T-helper 2 cell (primary cell): ENCODE results near the gene MRPL45.
"Not testable (repeated sequence)": the region's sequence is repeated elsewhere in the genome, so short reads cannot be mapped to it uniquely, and the experiment has no call there.

Experiments used
- DNase-seq, 5 experiments: peaks; one replicate each; pipeline versions ENCODE4 v3.0.0 to v3.0.0-alpha.2; 2012 to 2022
- total RNA-seq, 2 donors: gene quantifications; one replicate each; lab custom pipeline; 2026; lab: John Stamatoyannopoulos, UW

MRPL45 gene
- 5.6 to 11.8 reads per million in 2 donors for total RNA-seq

DNA sequence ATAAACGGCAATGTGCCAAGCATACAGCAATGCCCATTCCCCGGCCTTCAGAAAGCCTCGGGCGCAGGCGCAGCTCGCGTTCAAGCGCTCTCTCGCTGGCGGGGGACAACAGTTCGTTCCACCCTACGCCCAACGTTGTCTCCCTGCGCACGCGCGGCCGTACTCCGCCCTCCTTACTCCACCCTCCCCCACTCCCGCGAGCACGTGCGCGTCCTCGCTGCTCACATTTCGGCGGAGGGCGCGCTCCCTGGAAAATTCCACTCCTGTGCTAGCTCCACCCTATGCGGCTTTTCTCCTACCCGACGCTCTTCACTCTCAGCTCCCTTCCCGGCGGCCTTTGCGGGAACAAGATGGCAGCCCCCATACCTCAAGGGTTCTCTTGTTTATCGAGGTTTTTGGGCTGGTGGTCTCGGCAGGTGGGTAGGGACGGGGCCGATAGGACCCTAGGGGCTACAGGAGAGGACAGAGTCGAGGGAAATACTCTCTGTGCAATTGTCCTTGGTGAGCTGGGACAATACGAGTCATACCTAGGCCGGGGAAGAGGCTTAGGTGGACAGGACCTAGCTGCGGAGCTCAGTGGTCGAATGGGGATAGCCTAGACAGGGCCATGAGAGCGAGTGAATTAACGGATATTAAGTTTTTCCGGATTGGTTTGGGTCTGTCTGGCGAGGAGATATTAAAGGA, at the start of gene MRPL45:
MRPL45 (plus strand) TSS at position 335 of the 684 bp plus-strand sequence; CDS start at position 351, 16 bp downstream.
- peak; percentile 89 to 98 (median 95) for DNase-seq

DNA sequence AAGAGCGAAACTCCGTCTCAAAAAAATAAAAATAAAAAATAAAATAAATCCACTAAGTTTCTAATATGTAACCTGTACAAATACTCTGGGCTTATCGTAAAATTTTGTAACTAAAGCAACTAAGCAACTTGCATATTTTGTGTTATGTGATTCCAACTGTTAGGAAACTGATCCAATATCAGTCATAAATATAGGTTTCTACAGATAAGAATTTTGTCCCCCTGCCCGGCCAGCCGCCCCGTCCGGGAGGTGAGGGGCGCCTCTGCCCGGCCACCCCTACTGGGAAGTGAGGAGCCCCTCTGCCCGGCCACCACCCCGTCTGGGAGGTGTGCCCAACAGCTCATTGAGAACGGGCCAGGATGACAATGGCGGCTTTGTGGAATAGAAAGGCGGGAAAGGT, 43.8 kb upstream of the MRPL45 start:
- not testable (repeated sequence) for DNase-seq

DNA sequence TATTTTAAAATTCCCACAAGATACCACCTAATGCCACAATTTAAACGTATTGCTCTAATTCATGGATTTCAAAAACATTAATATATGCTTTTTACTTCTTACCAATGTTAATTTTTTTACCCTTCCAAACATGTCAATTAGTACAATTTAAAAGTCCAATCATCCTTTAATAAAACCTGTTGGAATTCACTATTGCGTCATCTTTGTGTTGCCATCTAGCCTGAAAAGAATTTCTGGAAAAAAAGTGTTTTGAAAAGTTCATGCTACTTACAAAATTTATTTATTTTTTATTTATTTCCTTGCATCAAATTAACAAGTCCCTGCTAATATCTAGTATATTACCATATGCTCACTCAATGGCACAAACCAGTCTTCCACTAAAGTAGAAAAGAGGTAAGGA, 42.6 kb upstream of the MRPL45 start:
- not testable (repeated sequence) for DNase-seq

GRCh38 chr17:38257013-38257621, 39.9 kb upstream of the MRPL45 start:
- peak; percentile 64 to 92 (median 78) for DNase-seq

GRCh38 chr17:38265974-38266506, 30.9 kb upstream of the MRPL45 start:
- DNase-seq: not testable (repeated sequence)

DNA sequence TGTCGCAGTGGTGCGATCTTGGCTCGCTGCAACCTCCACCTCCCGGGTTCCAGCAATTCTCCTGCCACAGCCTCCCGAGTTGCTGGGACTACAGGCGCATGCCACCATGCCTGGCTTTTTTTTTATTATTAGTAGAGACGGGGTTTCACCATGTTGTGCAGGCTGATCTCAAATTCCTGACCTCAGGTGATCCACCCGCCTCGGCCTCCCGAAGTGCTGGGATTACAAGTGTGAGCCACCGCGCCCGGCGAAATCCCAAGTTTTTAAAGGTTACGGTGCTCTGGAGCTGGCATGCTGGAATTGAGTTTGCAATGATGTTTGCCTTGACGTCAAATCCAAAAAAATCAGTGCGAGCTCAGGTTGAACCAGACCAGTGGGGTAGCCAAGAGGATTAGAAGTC, 30.4 kb upstream of the MRPL45 start:
- DNase-seq: not testable (repeated sequence)

DNA sequence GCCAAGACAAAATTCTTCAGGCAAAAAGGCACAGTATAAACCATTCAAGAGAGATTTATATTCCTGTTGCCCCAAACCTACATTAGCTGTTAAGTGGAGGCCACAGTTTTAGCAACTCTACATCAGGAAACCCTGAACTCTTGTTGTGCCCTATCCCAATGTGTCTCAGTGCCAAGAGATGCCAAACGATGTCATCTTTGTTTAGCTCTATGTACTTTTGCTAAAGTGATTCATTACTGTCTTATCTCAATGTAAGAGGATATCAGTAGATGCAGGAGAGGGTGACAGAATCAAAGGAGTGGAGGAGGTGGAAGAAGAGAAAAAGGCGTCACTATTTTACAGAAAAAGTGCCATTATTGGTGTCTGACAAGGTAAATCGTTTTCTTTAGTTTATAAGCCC, 28.8 kb upstream of the MRPL45 start:
- DNase-seq: not testable (repeated sequence)

GRCh38 chr17:38269045-38269444, 27.9 kb upstream of the MRPL45 start:
- not testable (repeated sequence) for DNase-seq

DNA sequence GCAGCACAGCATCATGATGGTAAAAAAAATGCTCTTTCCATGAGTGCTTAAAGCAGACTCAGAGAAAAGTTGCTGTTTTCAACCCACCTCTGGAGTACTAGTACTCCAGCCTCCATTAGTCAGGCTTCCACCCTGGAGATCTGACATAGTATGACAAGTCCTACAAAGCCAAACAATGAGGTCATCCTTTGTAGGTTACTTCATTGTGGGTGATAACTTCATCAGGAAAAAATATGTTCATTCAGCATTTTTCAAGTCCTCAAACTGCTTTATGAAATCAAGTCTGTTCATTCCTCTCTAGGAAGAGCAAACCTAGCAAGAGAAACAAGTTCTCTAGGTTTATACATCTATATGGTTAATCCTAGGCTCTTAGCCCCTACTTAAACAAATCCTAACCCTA, 27.4 kb upstream of the MRPL45 start:
- DNase-seq: not testable (repeated sequence)

DNA sequence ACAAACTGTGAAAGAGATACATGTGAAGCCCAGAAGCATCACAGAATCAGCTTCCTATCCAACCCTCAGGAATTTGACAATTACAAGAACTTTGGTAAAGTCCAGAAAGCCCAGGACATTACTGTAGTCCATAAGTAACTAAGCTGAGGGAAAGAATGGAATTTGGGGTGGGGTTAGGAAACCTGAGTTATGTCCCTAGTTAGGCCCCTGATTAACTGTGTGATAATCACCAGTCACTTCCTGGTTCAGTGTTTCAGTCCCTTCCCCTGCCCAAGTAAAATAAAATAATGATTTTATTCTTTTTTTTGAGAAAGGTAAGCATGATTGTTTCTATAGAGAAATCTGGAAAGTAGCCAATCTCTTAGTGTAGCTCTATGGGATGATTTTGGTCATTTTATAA, 11.0 kb upstream of the MRPL45 start:
- DNase-seq: peak in 1 of 5 experiments; percentile 4

DNA sequence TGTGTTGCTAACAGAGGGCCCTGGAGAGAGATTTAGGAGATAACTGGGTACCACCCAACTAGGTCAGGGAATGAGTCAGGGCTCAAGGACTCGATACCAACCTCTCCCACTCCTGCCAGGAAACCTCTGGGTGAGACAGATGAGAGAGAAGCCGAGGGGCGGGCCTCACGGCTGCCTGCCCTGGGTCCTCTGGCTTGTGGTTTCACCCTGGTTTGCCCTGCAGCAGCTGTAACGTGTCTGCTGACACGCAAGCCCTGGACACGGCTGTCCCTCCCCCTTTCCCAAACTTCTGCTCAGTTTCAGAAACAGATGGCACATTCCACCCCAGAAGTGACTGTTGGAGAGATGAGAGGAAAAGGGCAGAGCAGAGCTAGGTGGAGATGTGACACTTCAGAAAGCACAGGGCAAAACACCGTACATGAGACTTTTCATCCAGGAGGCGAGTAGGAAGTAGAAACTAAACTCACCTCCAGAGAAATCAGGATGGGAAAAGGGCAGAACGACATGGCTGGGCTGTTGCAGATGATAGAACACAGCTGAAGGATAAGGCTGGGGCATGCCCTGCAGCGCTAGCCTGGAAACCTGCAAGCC, 10.4 kb upstream of the MRPL45 start:
- DNase-seq: peak in 1 of 5 experiments; percentile 45

GRCh38 chr17:38288217-38288827, 8.6 kb upstream of the MRPL45 start:
- not testable (repeated sequence) for DNase-seq

DNA sequence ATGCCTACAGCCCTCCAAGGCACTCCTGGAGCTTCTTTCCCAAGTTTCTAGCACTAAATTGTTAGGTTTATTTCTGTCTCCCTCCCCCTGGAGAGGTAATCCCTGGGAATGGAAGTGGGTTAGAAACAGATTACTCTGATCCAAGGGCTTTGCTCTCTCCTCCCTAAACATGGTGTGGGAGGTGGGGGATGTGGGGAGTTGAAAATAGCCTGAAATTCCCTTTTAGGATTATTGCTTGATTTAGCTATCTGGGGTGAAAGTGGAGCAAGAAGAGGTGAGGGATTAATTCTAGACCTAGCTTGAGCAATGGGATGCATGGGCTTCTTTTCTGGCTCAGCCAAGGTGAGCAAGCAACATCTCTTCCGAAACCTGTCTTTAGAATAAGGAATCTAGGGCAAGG, 7.2 kb upstream of the MRPL45 start:
- not testable (repeated sequence) for DNase-seq

- peak in 1 of 5 experiments; percentile 17 for DNase-seq
Observed at GRCh38 chr17:38295602-38296365, 1.2 kb upstream of the MRPL45 start.

- DNase-seq: peak in 1 of 5 experiments; percentile 34
Observed at GRCh38 chr17:38315497-38315896, 18.5 kb downstream of the MRPL45 start.

DNA sequence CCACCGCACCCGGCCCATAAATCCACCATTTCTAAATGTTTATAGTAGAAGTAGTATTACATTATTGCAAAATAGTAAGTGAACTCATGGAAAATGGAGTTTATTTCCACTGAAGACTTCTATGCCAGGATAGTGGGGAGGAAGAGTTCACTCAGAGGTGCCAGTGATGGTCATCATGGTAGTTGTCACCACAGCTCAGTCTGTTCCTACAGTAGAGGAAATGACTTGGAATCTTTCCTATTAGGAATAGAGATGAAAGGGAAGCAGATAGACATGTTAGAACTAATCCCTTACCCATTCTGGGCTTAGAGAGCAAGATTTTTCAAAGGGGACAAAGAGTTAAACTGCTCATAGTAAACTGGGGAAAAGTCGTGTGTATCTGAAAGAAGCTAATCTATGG, 20.1 kb downstream of the MRPL45 start:
- no peak for DNase-seq

- no peak for DNase-seq
Observed at GRCh38 chr17:38320482-38320881, 23.5 kb downstream of the MRPL45 start.

DNA sequence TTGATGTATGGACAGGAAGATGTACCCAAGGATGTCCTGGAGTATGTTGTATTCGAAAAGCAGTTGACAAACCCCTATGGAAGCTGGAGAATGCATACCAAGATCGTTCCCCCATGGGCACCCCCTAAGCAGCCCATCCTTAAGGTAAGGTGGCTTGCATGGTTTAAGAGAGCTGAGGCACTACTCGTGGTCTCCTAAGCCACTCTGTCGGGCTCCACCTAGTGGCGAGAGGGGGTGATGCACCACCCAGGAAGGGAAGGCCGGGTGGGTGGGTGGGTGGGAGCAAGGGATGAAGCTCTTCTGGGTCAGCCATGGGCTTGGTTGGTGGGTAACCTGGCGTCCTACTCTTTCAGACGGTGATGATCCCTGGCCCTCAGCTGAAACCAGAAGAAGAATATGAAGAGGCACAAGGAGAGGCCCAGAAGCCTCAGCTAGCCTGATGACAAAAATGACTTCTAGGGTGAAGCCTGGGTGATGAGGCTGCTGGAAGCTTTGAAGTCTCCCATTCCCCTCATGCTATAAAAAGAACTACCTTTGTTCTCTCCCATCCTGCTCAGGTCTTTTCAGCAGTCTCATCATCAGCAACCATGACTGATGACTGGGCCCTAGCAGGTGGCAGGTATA, 25.3 kb downstream of the MRPL45 start:
- DNase-seq: peak; percentile 16 to 68 (median 58)

DNA sequence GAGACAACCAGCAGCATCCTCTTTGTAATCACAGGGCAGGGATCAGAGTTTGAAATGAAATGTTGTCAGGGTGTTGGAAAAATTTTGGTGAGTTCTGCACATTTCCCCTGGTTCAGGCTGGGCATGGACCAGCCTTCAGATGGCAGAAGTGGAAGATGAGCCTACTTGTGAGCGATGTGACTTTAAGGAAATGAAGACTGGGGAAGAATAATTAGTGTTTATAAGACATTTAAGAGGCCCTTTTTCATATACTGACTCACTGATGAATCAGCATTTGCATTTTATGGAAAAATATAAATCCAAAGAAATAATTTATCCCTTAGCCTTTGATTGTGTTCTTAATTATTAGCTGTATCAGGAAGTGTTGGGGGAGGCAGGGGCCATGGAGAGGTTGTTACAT, 25.9 kb downstream of the MRPL45 start:
- DNase-seq: no peak

DNA sequence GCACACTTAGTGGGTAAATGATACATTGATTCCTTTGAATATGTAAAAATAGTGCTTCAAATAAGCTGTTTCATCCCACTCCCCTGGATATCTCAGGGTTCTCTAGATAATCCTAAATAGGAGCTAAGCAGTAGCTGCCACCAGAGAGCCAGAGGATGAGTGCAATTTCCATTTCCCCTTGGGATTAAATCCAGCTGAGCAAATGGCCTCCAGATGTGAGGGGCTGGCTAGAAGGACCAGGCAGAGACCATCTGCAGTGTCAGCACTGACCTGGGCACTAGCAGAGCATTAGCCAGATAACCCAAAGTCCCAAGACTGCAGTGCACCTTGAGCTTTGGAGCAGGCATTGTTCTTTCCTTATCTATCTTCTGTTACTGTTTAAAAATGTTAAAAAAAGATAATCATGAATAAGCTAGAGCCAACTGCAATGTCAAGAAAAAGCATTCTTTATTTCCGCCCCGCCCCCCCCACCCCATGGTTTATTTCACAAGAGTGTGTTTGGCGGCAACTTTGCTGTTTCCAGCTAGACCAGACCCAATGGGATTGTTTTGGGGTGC, 27.3 kb downstream of the MRPL45 start:
- no peak for DNase-seq

DNA sequence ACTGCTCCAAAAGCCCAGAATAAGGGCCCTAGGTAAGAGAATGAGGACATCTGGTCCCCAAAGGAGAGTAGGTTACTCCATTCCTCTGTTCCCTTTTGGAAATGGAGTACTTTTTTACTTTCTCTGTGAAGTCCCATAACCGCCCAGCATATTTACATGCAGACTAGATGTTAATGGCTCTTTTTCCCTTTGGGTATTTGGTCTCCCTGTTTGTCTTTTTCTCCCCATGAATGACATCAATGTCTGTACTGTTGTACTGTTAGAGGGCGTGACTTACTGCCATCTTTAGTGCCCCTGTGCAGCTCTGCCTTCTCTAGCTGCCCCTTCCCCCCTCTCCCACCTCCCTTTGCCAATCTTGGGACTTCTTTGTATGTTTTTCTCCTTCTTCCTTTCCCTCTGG, 27.8 kb downstream of the MRPL45 start:
- no peak for DNase-seq
